B cell (primary cell): ENCODE results near the gene IL25. TPM values are rescaled to one million over a fixed set of nuclear protein-coding genes. Genes with fewer than 3 reads are reported as not detected.

ENCODE experiments used
- ATAC-seq: fragments of 200-7000 bp; cut with Tn5 transposase; one replicate; pipeline ENCODE4 v1.10.0; 2021; ENCODE audit warnings: low read depth, mild to moderate bottlenecking, moderate number of reproducible peaks, moderate library complexity
- CTCF ChIA-PET: fragments of 350-600 bp; sonication (Branson Sonifier 250); formaldehyde crosslinking; loops from one replicate; lab custom pipeline; 2021; ENCODE audit warnings: antibody characterized with exemption, inconsistent platforms; lab: Charles Lee
- POLR2A ChIA-PET: fragments of 350-600 bp; sonication (Branson Sonifier 250); formaldehyde crosslinking; loops from one replicate; lab custom pipeline; 2021; ENCODE audit warnings: antibody characterized with exemption; lab: Charles Lee
- DNase-seq: peaks from one replicate; pipeline ENCODE4 v3.0.0; 2013
- H2AFZ ChIP-seq: 2 replicates; pipeline ENCODE4 v1.6.1; 2012; ENCODE audit warnings: mild to moderate bottlenecking, low read depth, low read length; ENCODE audit not compliant: insufficient read depth, poor library complexity, severe bottlenecking
- H3K27ac ChIP-seq, 2 donors: 1 replicate in 1 of 2; 2 replicates in 1 of 2; pipeline ENCODE4 v1.5.1; 2012 to 2013; ENCODE audit warnings: low read length in 2 of 2, mild to moderate bottlenecking in 2 of 2, moderate library complexity in 1 of 2
- H3K27me3 ChIP-seq, 4 experiments: fragments of 200-600 bp in 1 of 4; sonication (generic) in 1 of 4; replicated peaks in 1 of 4; 1 replicate in 2 of 4; 2 replicates in 2 of 4; pipeline versions ENCODE4 v1.6.1 to v1.7.0; 2013 to 2016; ENCODE audit warnings: low read length in 3 of 4, mild to moderate bottlenecking in 2 of 4, mixed read lengths in 1 of 4, moderate library complexity in 1 of 4; ENCODE audit not compliant: insufficient read depth in 4 of 4, control insufficient read depth in 3 of 4; ENCODE audit errors: control extremely low read depth in 1 of 4
- H3K36me3 ChIP-seq, 2 experiments: replicated peaks in 1 of 2; 1 replicate in 1 of 2; 2 replicates in 1 of 2; pipeline versions ENCODE4 v1.6.1 to v1.7.1; 2013; ENCODE audit warnings: low read length in 1 of 2; ENCODE audit not compliant: insufficient read depth in 2 of 2, control insufficient read depth in 1 of 2; ENCODE audit errors: control extremely low read depth in 1 of 2, extremely low read depth in 1 of 2
- H3K4me1 ChIP-seq, 2 donors: fragments of 200-600 bp in 1 of 2; sonication (generic) in 1 of 2; 1 replicate in 1 of 2; 2 replicates in 1 of 2; pipeline versions ENCODE4 v1.5.1 to v1.6.1; 2013 to 2017; ENCODE audit warnings: low read length in 2 of 2; ENCODE audit not compliant: control insufficient read depth in 2 of 2, insufficient read depth in 2 of 2
- H3K4me2 ChIP-seq: replicated peaks from 2 replicates; pipeline ENCODE3; 2012; ENCODE audit warnings: mild to moderate bottlenecking, low read depth, low read length; ENCODE audit not compliant: poor library complexity, severe bottlenecking
- H3K4me3 ChIP-seq, 5 experiments: fragments of 200-600 bp in 1 of 5; sonication (generic) in 1 of 5; 1 replicate in 3 of 5; 2 replicates in 2 of 5; pipeline versions ENCODE4 v1.5.1 to v1.7.0; 2011 to 2016; ENCODE audit warnings: low read length in 4 of 5, mild to moderate bottlenecking in 4 of 5, low read depth in 2 of 5, control low read depth in 1 of 5, moderate library complexity in 1 of 5; ENCODE audit not compliant: insufficient read depth in 1 of 5; ENCODE audit errors: control extremely low read depth in 1 of 5, extremely low read depth in 1 of 5
- H3K79me2 ChIP-seq: fragments of 200-600 bp; sonication (generic); one replicate; pipeline ENCODE4 v1.6.0; 2016; ENCODE audit warnings: low read length; ENCODE audit not compliant: control insufficient read depth, insufficient read depth
- H3K9ac ChIP-seq: fragments of 200-600 bp; sonication (generic); 2 replicates; pipeline ENCODE4 v1.6.1; 2017; ENCODE audit warnings: mild to moderate bottlenecking, low read length, moderate library complexity
- H3K9me3 ChIP-seq, 3 donors: one replicate each; pipeline versions ENCODE4 v1.6.1 to v1.7.1; 2013; ENCODE audit warnings: low read length in 2 of 3; ENCODE audit not compliant: control insufficient read depth in 2 of 3, insufficient read depth in 1 of 3; ENCODE audit errors: control extremely low read depth in 1 of 3
- H4K20me1 ChIP-seq: 2 replicates; pipeline ENCODE4 v1.6.0; 2012; ENCODE audit warnings: mild to moderate bottlenecking, low read length; ENCODE audit not compliant: insufficient read depth, control insufficient read depth, poor library complexity, severe bottlenecking
- H3K27ac Mint-ChIP-seq: one replicate; pipeline ENCODE4 v1.8.0; 2021; ENCODE audit warnings: mixed read lengths
- H3K27me3 Mint-ChIP-seq: one replicate; pipeline ENCODE4 v1.8.0; 2021; ENCODE audit warnings: mixed read lengths
- H3K4me1 Mint-ChIP-seq: one replicate; pipeline ENCODE4 v1.8.0; 2021; ENCODE audit warnings: mixed read lengths
- H3K4me3 Mint-ChIP-seq: one replicate; pipeline ENCODE4 v1.8.0; 2021; ENCODE audit warnings: mixed read lengths
- H3K9me3 Mint-ChIP-seq: one replicate; pipeline ENCODE4 v1.8.0; 2022; ENCODE audit warnings: mixed read lengths; ENCODE audit not compliant: insufficient read depth
- EZH2 ChIP-seq: IDR thresholded peaks from 2 replicates; pipeline ENCODE4 v1.6.1; 2012; ENCODE audit warnings: borderline replicate concordance, low read depth, mild to moderate bottlenecking, moderate library complexity, low read length; ENCODE audit not compliant: insufficient read depth, poor library complexity, severe bottlenecking
- WGBS: methylation state at CpG from one replicate; pipeline ENCODE4 v1.1.5; 2013; ENCODE audit warnings: missing lambda C conversion rate; ENCODE audit not compliant: insufficient coverage; 5-methylcytosine and 5-hydroxymethylcytosine counted together
- intact Hi-C: fragments of 100-400 bp; cut with micrococcal nuclease; formaldehyde crosslinking; loops from one replicate; pipeline ENCODE4 v1.10.0; 2022
- polyA plus RNA-seq: library from polyadenylated mRNA; depleted of rRNA; stranded (reverse); fragments of >200 nt; gene quantifications from 2 replicates; pipeline ENCODE4 v1.2.3, GENCODE V29; 2012
- total RNA-seq, 2 donors: library from RNA; stranded (reverse); fragments of 120-200 nt in 1 of 2; gene quantifications; 1 replicate in 1 of 2; 2 replicates in 1 of 2; pipeline versions ENCODE4 v1.2.3 to v1.2.4, GENCODE V29; 2013 to 2022
- TF ChIP-seq, protein P1 (sequence below): fragments of 200-600 bp; IDR thresholded peaks from one replicate; pipeline ENCODE4 v1.8.0; 2022; ENCODE audit warnings: antibody characterized with exemption, mild to moderate bottlenecking

IL25 gene
- total and polyA plus RNA-seq, 2 donors (not counting 1 experiment from before 2014, with no cell fraction given), result not detected

- Mint-ChIP-seq H3K9me3 (no peaks in the 10 kb centered on the region), H3K27ac (no peak overlapping the region), H3K27me3 (peaks cover 43% of the 10 kb centered on the region), H3K4me3 (no peak overlapping the region), H3K4me1 (no peaks in the 10 kb centered on the region)
- TF ChIP-seq EZH2, result no peak
- TF ChIP-seq, protein P1, sequence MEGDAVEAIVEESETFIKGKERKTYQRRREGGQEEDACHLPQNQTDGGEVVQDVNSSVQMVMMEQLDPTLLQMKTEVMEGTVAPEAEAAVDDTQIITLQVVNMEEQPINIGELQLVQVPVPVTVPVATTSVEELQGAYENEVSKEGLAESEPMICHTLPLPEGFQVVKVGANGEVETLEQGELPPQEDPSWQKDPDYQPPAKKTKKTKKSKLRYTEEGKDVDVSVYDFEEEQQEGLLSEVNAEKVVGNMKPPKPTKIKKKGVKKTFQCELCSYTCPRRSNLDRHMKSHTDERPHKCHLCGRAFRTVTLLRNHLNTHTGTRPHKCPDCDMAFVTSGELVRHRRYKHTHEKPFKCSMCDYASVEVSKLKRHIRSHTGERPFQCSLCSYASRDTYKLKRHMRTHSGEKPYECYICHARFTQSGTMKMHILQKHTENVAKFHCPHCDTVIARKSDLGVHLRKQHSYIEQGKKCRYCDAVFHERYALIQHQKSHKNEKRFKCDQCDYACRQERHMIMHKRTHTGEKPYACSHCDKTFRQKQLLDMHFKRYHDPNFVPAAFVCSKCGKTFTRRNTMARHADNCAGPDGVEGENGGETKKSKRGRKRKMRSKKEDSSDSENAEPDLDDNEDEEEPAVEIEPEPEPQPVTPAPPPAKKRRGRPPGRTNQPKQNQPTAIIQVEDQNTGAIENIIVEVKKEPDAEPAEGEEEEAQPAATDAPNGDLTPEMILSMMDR, result no peak
- Histone ChIP-seq H3K9me3 (peaks cover 0 to 3% (median 0%) of the 10 kb centered on the region in 3 donors), H3K9ac (no peak overlapping the region), H3K4me1 (no peaks in the 10 kb centered on the region), H3K27ac (no peak overlapping the region), H3K79me2 (no peaks in the 10 kb centered on the region), H4K20me1 (no peaks in the 10 kb centered on the region), H3K27me3 (peaks cover 0 to 33% (median 5%) of the 10 kb centered on the region in 4 experiments), H3K36me3 (no peaks in the 10 kb centered on the region), H3K4me2 (no peak overlapping the region), H3K4me3 (no peak overlapping the region), H2AFZ (no peak overlapping the region)
- ChIA-PET CTCF (interaction anchor here (1.2 kb wide), 1 partner anchor 13 kb away, joined by 4 read pairs; no protein-coding TSS in a partner anchor), POLR2A (no interaction called here)
- WGBS, result 72% methylated on average over 32 of the region's 34 CpGs
- no peak for DNase-seq
- ATAC-seq, result no peak
- intact Hi-C loops, result no loop called here
These were observed 6.1 kb upstream of the IL25 start for GRCh38 chr14:23366426-23366921.

- CTCF ChIA-PET, result interaction anchor here (1.9 kb wide), 1 partner anchor 10 kb away, joined by 9 read pairs; no protein-coding TSS in a partner anchor
- H3K27me3 Mint-ChIP-seq, result peaks cover 33% of the 10 kb centered on the region
- no peaks in the 10 kb centered on the region for H3K4me1 Mint-ChIP-seq
- TF ChIP-seq, protein P1, result no peak
- TF ChIP-seq EZH2, result no peak
- no peaks in the 10 kb centered on the region for H3K9me3 ChIP-seq
- no peak overlapping the region for H2AFZ ChIP-seq
- no peak for DNase-seq
- no peaks in the 10 kb centered on the region for H3K4me1 ChIP-seq
- H3K4me2 ChIP-seq, result no peak overlapping the region
- H3K9me3 Mint-ChIP-seq, result no peaks in the 10 kb centered on the region
- no peak overlapping the region for H3K4me3 ChIP-seq
- 89% methylated on average over 1 of the region's 1 CpG for WGBS
- peaks cover 0 to 21% (median 2%) of the 10 kb centered on the region in 4 experiments for H3K27me3 ChIP-seq
- H3K9ac ChIP-seq, result no peak overlapping the region
- POLR2A ChIA-PET, result no interaction called here
- no peak overlapping the region for H3K4me3 Mint-ChIP-seq
- H3K27ac ChIP-seq, result no peak overlapping the region
- no peaks in the 10 kb centered on the region for H3K36me3 ChIP-seq
- intact Hi-C loops, result no loop called here
- no peak for ATAC-seq
- no peaks in the 10 kb centered on the region for H3K79me2 ChIP-seq
- H3K27ac Mint-ChIP-seq, result no peak overlapping the region
- H4K20me1 ChIP-seq, result no peaks in the 10 kb centered on the region
These were observed 2.4 kb upstream of the IL25 start for GRCh38 chr14:23370221-23370620.
